GM10266 (cell line): ENCODE results near the gene SUPT3H.
"Not testable (repeated sequence)": the region's sequence is repeated elsewhere in the genome, so short reads cannot be mapped to it uniquely, and the experiment has no call there.

ENCODE experiments used
- DNase-seq: peaks from one replicate; pipeline ENCODE4 v3.0.0; 2012; ENCODE audit errors: extremely low spot score
- TF ChIP-seq, protein P1 (sequence below): IDR thresholded peaks from 2 replicates; pipeline ENCODE4 v1.5.1; 2012; ENCODE audit warnings: mild to moderate bottlenecking, low read depth; ENCODE audit not compliant: control insufficient read depth, insufficient read depth; ENCODE audit errors: missing control alignments

The SUPT3H gene

GRCh38 chr6:44869321-44869897 is 508.3 kb downstream of the SUPT3H start:
- TF ChIP-seq, protein P1, sequence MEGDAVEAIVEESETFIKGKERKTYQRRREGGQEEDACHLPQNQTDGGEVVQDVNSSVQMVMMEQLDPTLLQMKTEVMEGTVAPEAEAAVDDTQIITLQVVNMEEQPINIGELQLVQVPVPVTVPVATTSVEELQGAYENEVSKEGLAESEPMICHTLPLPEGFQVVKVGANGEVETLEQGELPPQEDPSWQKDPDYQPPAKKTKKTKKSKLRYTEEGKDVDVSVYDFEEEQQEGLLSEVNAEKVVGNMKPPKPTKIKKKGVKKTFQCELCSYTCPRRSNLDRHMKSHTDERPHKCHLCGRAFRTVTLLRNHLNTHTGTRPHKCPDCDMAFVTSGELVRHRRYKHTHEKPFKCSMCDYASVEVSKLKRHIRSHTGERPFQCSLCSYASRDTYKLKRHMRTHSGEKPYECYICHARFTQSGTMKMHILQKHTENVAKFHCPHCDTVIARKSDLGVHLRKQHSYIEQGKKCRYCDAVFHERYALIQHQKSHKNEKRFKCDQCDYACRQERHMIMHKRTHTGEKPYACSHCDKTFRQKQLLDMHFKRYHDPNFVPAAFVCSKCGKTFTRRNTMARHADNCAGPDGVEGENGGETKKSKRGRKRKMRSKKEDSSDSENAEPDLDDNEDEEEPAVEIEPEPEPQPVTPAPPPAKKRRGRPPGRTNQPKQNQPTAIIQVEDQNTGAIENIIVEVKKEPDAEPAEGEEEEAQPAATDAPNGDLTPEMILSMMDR, result no peak
- DNase-seq, result peak; percentile 35

GRCh38 chr6:44868910-44869309 is 508.8 kb downstream of the SUPT3H start:
- no peak for DNase-seq
- TF ChIP-seq, protein P1, result no peak

DNA sequence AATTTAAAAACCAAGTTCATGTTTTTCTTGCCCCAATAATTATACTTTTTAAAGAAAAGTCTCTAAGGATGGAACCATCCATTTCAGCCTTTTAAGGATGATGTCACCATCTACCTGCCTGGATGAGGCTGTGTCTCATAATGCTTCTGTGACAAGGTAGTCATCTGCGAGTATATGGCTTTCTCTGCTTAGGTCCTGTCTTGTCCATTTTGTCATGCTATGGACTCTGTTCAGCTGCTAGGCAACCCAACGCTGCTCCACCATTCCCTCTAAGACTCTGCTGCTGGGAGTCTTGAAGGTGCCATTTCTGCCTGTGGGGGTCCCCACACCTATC is 509.4 kb downstream of the SUPT3H start:
- TF ChIP-seq, protein P1, result no peak
- DNase-seq, result peak; percentile 21

DNA sequence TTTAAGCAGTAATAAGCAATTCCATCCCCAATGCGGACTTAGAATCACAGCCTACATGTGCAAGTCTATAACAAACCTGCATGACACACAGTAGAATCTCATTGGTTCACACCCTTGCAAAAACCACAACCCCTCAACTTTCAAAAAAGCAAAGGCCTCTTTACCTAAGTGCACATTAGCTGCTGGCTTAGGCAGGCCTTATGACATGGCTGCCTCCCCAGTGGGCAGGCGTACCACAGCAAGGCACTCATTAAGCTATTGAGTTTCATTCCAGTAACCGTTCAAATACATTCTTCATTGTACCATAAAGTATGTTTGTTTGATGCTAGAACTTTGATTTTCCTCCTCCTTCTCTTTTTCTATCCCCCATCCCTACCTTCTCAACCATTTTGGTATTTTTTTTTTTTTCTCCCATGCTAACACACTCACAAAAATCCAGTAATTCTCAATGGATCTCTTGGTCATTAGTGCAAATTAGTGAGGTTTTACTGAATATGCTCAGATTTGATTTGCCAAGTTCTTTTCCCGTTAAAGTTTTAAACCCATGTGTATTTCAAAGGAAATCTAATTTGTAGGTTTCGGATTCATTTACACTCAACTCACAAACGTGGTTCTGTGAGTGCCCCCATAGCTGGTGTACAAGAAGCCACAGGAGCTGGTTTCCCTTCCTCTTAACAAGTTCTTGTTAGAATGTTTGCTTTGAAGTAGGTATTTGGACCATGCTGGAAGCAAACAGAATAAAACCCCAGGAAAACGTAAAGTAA is 510.0 kb downstream of the SUPT3H start:
- DNase-seq, result peak; percentile 37
- TF ChIP-seq, protein P1, result no peak

DNA sequence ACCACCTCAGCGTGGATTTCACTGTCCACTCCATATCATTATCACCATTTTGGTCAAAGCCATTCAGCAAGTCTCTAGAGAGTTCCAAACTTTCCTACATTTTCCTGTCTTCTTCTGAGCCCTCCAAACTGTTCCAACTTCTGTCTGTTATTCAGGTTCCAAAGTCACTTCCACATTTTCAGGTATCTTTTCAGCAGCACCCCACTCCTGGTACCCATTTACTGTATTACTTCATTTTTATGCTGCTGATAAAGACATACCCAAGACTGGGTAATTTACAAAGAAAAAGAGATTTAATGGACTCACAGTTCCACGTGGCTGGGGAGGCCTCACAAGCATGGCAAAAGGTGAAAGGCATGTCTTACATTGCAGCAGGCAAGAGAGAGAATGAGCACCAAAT is 512.5 kb downstream of the SUPT3H start:
- DNase-seq, result not testable (repeated sequence)

DNA sequence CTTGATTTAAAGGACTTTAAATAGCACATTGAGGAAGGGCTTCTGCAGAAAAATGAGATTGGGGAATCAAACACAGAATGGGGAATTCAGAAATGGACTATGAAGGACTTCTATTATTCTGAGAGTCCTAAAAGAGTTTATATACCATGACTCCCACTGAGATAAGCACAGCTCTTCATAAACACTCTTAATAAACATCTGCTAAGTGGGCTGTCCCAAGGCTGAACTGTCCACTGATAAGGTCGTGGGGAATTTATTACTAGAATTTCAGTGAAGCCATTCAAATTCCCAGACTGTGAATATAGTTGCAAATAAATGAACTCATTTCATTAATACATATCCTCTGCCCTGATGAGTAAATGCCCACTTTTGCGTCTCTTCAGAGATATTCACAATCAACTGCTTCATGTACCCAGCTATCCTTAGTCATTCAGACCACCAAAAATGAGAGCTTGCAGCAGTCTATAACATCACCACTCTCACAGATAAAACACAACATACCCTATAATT is 517.8 kb downstream of the SUPT3H start:
- no peak for DNase-seq
- TF ChIP-seq, protein P1, result no peak

DNA sequence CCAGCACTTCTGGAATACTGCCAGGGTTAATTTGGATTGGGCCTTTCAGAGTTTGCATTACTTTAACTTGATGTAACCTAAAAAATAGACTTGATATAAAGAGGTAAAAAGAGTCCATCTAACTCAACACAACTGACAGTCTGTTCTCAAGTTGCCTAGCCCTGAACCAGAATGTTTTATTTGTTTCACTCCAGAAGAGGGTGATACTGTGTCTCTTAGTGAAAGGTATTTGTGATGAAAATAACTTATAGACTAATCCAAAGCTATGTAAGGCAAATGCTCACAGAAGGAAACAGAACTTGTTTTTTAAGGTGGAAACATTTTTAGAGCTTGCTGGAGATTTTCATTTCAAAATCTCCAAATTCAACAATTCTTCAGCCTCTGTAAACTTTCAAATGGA is 518.7 kb downstream of the SUPT3H start:
- DNase-seq, result no peak
- TF ChIP-seq, protein P1, result no peak

- no peak for DNase-seq
- TF ChIP-seq, protein P1, result no peak
Observed at GRCh38 chr6:44856479-44856878, 521.3 kb downstream of the SUPT3H start.
